MM.1S (cell line): ENCODE results near the gene GNG13.

ENCODE experiments used
- EZH2 ChIP-seq: fragments of 300-600 bp; sonication (generic); optimal IDR thresholded peaks from 2 replicates; pipeline ENCODE3; 2017; ENCODE audit warnings: low read depth, mild to moderate bottlenecking, antibody characterized with exemption, low read length, mixed read lengths
- EZH2phosphoT487 ChIP-seq: fragments of 300-600 bp; sonication (generic); IDR thresholded peaks from 2 replicates; pipeline ENCODE4 v1.6.1; 2018; ENCODE audit warnings: antibody characterized with exemption, low read length
- TF ChIP-seq, protein P1 (sequence below): fragments of 300-600 bp; sonication (generic); IDR thresholded peaks from 2 replicates; pipeline ENCODE4 v1.5.1; 2016; ENCODE audit warnings: antibody characterized with exemption, low read length, mixed read lengths

DNA sequence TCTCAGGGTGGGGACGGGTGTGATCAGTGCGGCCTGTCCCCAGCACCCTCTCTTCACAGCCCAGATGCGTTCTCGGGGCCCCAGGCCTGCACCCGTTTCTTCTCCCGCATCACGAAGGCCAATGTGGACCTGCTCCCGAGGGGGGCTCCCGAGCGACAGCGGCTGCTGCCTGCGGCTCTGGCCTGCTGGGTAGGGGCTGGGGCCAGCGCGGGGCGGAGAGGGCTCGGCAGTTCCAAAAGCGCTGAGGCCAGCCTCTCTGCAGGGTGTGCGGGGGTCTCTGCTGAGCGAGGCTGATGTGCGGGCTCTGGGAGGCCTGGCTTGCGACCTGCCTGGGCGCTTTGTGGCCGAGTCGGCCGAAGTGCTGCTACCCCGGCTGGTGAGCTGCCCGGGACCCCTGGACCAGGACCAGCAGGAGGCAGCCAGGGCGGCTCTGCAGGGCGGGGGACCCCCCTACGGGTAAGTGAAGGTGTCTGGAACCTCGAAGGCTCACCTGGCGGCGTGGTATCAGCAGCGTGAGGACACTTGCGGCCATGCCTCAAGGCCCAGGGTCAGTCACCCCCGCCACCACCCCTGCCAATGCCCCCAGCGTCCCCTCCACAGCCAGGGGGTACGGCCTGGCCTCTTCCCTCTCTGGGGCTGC, 35.6 kb downstream of the GNG13 start:
- TF ChIP-seq, protein P1, sequence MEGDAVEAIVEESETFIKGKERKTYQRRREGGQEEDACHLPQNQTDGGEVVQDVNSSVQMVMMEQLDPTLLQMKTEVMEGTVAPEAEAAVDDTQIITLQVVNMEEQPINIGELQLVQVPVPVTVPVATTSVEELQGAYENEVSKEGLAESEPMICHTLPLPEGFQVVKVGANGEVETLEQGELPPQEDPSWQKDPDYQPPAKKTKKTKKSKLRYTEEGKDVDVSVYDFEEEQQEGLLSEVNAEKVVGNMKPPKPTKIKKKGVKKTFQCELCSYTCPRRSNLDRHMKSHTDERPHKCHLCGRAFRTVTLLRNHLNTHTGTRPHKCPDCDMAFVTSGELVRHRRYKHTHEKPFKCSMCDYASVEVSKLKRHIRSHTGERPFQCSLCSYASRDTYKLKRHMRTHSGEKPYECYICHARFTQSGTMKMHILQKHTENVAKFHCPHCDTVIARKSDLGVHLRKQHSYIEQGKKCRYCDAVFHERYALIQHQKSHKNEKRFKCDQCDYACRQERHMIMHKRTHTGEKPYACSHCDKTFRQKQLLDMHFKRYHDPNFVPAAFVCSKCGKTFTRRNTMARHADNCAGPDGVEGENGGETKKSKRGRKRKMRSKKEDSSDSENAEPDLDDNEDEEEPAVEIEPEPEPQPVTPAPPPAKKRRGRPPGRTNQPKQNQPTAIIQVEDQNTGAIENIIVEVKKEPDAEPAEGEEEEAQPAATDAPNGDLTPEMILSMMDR = no peak
- TF ChIP-seq EZH2 (no peak), EZH2phosphoT487 (no peak)
